H1 (cell line): ENCODE measurements around the gene ATXN2. TPM values are rescaled to one million over a fixed set of nuclear protein-coding genes. Genes with fewer than 3 reads are reported as not detected.

Source experiments
- BRCA1 ChIP-seq: IDR thresholded peaks from 2 replicates; pipeline ENCODE4 v1.6.1; 2012; ENCODE audit warnings: low read depth, low read length, improper control_type of control experiment
- EZH2 ChIP-seq: fragments of 200-600 bp; sonication (generic); IDR thresholded peaks from 2 replicates; pipeline ENCODE4 v1.7.1; 2012; ENCODE audit warnings: low read depth, mild to moderate bottlenecking, moderate library complexity, low read length, inconsistent platforms; ENCODE audit not compliant: severe bottlenecking
- polyA plus RNA-seq, 7 experiments: library from polyadenylated mRNA; depleted of rRNA in 3 of 7; stranded (reverse) in 5 of 7; unstranded in 2 of 7; fragments of >200 nt in 5 of 7; fragments of 200-250 nt in 2 of 7; gene quantifications; 1 replicate in 5 of 7; 2 replicates in 1 of 7; 4 replicates in 1 of 7; pipeline versions ENCODE4 v1.2.1 to v1.2.3, GENCODE V29; 2011 to 2013; ENCODE audit warnings: missing spikeins in 2 of 7, mixed read lengths in 2 of 7
- total RNA-seq: library from RNA; stranded (reverse); fragmentation: NEBNext Ultra II Directional; extraction: Animal tissue kit (Norgen Biotek cat#: 25700); gene quantifications from 2 replicates; pipeline ENCODE4 v1.2.1, GENCODE V29; 2021

ATXN2 gene
- total and polyA plus RNA-seq, 2 of the 8 experiments (the other 6 are each of a cell fraction or from before 2014, with no cell fraction given) = 46.6 to 80.7 TPM

DNA sequence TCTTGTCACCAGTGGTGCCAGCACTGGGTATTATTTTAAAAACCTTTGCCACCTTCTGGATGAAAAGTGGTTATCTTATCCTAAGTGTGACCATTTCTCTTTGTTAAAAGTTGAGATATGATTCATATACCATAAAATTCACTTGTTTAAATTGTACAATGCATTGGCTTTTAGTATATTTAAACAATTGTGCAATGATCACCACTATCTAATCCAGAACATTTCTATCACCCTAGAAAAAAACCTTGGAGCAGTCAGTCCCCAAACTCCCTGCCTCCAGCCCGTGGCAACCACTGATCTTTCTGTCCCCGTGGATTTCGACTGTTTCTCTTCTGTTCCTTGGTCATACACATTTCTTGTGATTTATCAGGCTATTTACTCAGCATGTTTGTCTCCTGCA, 165.1 kb downstream of the ATXN2 start (continued):
- TF ChIP-seq BRCA1 (no peak), EZH2 (no peak)
